GM12891 (cell line): ENCODE results near the gene MRPL45.
"Not testable (repeated sequence)": the region's sequence is repeated elsewhere in the genome, so short reads cannot be mapped to it uniquely, and the experiment has no call there.

Experiments used
- POLR2A ChIP-seq: IDR thresholded peaks from 2 replicates; pipeline ENCODE4 v1.6.1; 2011; ENCODE audit warnings: low read depth, low read length, control low read depth
- POLR2AphosphoS5 ChIP-seq: IDR thresholded peaks from 2 replicates; pipeline ENCODE4 v1.6.1; 2011; ENCODE audit warnings: low read depth, low read length, control low read depth

DNA sequence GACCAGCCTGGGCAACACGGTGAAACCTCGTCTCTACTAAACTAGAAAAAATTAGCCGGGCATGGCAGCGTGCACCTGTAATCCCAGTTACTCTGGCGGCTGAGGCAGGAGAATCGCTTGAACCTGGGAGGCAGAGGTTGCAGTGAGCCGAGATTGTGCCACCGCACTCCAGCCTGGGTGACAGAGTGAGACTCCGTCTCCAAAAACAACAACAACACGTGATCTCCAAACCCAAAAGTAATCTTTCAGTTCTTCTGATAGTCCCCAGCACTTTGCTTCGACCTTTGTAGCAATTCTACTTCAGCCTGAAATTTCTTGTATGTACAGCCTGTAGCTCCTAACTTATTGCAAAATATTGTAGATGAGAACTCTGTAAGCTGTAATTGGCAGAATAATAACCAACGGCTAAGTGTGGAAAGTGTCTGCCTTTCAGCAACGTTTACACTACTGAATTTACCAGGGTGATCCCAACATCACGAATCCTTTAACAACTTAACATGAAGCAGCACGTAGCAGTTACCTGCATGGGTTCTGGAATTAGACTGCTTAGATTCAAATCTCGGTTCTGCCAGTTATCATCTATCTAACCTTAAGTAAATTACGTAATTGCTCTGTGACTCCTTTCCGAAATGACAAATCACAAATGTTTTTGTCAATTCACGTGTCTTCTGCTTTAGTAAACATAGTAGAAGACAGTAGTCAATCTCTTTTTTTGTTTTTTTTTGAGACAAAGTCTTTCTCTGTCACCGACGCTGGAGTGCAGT, 1.2 kb upstream of the MRPL45 start:
- not testable (repeated sequence) for TF ChIP-seq POLR2AphosphoS5, POLR2A
